Chondrocyte (in vitro differentiated cells): Measurements from ENCODE around the gene PEPD. TPM values are rescaled to one million over a fixed set of nuclear protein-coding genes. Genes with fewer than 3 reads are reported as not detected.

ENCODE experiments used
- DNase-seq: peaks from one replicate; pipeline ENCODE4 v3.0.0; 2021; ENCODE audit warnings: mixed read lengths, low spot score
- H3K27ac Mint-ChIP-seq: one replicate; pipeline ENCODE4 v1.8.0; 2021; ENCODE audit warnings: mild to moderate bottlenecking, moderate library complexity, mixed read lengths; ENCODE audit not compliant: unreplicated experiment
- H3K27me3 Mint-ChIP-seq: 2 replicates; pipeline ENCODE4 v1.8.0; 2021; ENCODE audit warnings: low read depth, mixed read lengths
- H3K36me3 Mint-ChIP-seq: 2 replicates; pipeline ENCODE4 v1.8.0; 2021; ENCODE audit warnings: low read depth, mixed read lengths
- H3K4me1 Mint-ChIP-seq: 2 replicates; pipeline ENCODE4 v1.8.0; 2021; ENCODE audit warnings: low read depth, mild to moderate bottlenecking, mixed read lengths
- H3K4me3 Mint-ChIP-seq: one replicate; pipeline ENCODE4 v1.8.0; 2021; ENCODE audit warnings: mild to moderate bottlenecking, moderate library complexity, mixed read lengths; ENCODE audit not compliant: unreplicated experiment
- H3K9me3 Mint-ChIP-seq: 2 replicates; pipeline ENCODE4 v1.8.0; 2021; ENCODE audit warnings: low read depth, mixed read lengths
- total RNA-seq: library from RNA; stranded (reverse); gene quantifications from 3 replicates; pipeline ENCODE4 v1.2.1, GENCODE V29; 2021
- TF ChIP-seq, protein P1 (sequence below): fragments of 200-600 bp; sonication (generic); IDR thresholded peaks from 2 replicates; pipeline ENCODE4 v1.5.0; 2021; ENCODE audit warnings: antibody characterized with exemption, mild to moderate bottlenecking, moderate library complexity

PEPD gene
- total RNA-seq, 1 donor from 2014 or later = 55.6 TPM

DNA sequence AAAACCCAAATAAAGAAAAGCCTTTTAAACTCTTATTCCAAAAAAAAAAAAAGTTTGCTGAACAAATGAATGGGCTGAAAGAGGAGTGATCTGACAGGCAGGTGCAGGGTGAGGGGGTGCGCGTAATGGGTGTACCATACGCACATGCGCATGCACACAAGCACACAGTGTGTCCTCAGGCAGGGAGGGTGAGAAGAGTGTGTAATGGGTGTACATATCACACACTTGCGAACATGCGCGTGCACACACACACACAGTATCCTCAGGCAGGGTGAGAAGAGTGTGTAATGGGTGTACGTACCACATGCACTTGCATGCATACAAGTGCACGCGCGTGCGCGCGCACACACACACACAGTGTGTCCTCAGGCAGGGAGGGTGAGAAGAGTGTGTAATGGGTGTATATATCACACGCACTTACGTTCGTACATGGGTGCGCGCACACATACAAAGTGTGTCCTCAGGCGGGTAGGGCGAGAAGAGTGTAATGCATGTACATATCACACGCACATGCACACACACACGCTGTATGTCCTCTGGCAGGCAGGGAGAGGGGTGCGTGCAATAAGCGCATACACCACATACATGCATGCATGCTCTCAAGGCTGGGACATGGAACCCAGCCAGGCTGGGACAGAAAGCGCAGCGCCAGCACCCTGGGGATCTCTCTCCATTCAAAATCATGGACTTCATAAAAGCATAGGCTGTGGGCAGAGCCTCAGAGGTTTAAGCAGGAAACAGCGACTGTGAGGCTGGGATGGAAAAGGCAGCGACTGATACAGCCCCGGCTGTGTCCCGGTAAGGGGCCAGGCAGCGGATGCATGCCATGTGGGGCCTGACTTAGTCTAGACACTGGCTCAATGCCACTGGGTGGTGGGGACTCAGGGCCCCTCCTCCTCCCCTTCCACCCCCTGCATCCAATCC lies 77.7 kb downstream of the PEPD start:
- Mint-ChIP-seq H3K36me3 (no peaks in the 10 kb centered on the region), H3K4me1 (no peaks in the 10 kb centered on the region), H3K27ac (no peak overlapping the region), H3K27me3 (no peaks in the 10 kb centered on the region), H3K4me3 (no peak overlapping the region), H3K9me3 (no peaks in the 10 kb centered on the region)
- peak; percentile 57 for DNase-seq
- TF ChIP-seq, protein P1, sequence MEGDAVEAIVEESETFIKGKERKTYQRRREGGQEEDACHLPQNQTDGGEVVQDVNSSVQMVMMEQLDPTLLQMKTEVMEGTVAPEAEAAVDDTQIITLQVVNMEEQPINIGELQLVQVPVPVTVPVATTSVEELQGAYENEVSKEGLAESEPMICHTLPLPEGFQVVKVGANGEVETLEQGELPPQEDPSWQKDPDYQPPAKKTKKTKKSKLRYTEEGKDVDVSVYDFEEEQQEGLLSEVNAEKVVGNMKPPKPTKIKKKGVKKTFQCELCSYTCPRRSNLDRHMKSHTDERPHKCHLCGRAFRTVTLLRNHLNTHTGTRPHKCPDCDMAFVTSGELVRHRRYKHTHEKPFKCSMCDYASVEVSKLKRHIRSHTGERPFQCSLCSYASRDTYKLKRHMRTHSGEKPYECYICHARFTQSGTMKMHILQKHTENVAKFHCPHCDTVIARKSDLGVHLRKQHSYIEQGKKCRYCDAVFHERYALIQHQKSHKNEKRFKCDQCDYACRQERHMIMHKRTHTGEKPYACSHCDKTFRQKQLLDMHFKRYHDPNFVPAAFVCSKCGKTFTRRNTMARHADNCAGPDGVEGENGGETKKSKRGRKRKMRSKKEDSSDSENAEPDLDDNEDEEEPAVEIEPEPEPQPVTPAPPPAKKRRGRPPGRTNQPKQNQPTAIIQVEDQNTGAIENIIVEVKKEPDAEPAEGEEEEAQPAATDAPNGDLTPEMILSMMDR = no peak

- Mint-ChIP-seq H3K4me1 (no peaks in the 10 kb centered on the region), H3K27ac (no peak overlapping the region), H3K27me3 (no peaks in the 10 kb centered on the region), H3K36me3 (no peaks in the 10 kb centered on the region), H3K4me3 (no peak overlapping the region), H3K9me3 (no peaks in the 10 kb centered on the region)
- peak; percentile 59 for DNase-seq
- TF ChIP-seq, protein P1 = no peak
Measured at GRCh38 chr19:33442706-33443105, 78.9 kb downstream of the PEPD start.

DNA sequence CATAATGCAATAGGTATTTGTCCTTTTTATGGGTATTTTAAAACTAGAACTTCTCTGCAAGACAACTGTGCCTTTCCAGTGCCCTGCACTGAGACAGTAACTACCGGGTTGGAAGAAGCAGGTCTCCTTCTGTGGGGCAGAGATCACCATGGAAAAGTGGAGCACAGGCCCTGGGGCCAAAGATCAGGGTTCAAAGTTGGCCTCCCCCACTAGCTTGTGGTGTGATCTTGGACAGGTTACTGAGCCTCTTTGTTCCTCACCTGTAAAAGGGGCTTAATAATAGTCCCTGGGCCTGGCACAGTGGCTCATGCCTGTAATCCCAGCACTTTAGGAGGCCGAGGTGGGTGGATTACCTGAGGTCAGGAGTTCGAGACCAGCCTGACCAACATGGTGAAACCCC lies 79.8 kb downstream of the PEPD start:
- peak; percentile 10 for DNase-seq
- no peak overlapping the region for H3K27ac Mint-ChIP-seq
- no peak overlapping the region for H3K4me3 Mint-ChIP-seq
- H3K9me3 Mint-ChIP-seq = no peaks in the 10 kb centered on the region
- no peaks in the 10 kb centered on the region for H3K27me3 Mint-ChIP-seq
- H3K36me3 Mint-ChIP-seq = no peaks in the 10 kb centered on the region
- TF ChIP-seq, protein P1 = no peak
- H3K4me1 Mint-ChIP-seq = no peaks in the 10 kb centered on the region

GRCh38 chr19:33441277-33441699 lies 80.3 kb downstream of the PEPD start:
- TF ChIP-seq, protein P1 = no peak
- Mint-ChIP-seq H3K4me1 (no peaks in the 10 kb centered on the region), H3K4me3 (no peak overlapping the region), H3K27ac (no peak overlapping the region), H3K36me3 (no peaks in the 10 kb centered on the region), H3K27me3 (no peaks in the 10 kb centered on the region), H3K9me3 (no peaks in the 10 kb centered on the region)
- DNase-seq = peak; percentile 75

DNA sequence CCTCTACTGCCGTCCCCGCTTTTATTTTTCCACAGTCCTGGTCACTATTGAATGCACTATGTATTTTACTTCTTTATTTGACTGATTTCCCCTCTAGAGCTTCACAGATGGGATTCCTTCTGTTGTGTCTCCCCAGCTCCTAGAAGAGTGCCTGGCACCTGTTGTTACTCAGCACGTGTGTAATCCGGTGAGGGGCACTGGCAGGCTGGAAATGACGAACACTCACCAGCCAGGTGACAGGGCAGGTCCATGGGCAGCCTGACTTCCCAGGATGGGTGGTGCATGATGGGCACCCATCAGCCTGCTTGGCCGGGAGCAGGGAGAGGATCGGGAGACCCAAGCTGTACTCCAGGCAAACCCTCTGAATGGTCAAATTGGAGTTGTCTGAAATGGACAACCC lies 80.9 kb downstream of the PEPD start:
- TF ChIP-seq, protein P1 = no peak
- H3K27ac Mint-ChIP-seq = no peak overlapping the region
- H3K27me3 Mint-ChIP-seq = no peaks in the 10 kb centered on the region
- H3K36me3 Mint-ChIP-seq = no peaks in the 10 kb centered on the region
- DNase-seq = peak; percentile 55
- no peaks in the 10 kb centered on the region for H3K4me1 Mint-ChIP-seq
- no peaks in the 10 kb centered on the region for H3K9me3 Mint-ChIP-seq
- no peak overlapping the region for H3K4me3 Mint-ChIP-seq
